ENCODE measurements around the gene TEAD1.

DNA sequence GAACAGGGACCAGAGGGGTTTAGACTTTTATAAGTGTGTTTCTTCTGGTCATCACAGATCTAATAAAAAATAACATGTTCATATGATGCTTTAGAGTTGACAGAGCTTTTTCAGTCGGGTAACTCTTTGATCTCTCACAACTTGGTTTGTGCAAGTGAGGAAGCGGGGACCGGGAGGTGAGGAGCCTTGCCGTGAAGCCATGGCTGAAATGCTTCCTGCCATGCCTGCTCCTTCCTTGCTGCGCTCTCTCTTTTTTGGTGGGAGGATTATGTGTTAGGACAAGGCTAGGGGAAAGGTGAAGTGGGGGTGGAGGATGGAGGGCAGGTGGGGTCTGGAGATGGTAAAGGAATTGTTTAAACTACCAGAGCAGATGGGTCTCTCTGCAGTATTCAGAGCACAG is 23.8 kb downstream of the TEAD1 start:
- TF ChIP-seq, protein P1, sequence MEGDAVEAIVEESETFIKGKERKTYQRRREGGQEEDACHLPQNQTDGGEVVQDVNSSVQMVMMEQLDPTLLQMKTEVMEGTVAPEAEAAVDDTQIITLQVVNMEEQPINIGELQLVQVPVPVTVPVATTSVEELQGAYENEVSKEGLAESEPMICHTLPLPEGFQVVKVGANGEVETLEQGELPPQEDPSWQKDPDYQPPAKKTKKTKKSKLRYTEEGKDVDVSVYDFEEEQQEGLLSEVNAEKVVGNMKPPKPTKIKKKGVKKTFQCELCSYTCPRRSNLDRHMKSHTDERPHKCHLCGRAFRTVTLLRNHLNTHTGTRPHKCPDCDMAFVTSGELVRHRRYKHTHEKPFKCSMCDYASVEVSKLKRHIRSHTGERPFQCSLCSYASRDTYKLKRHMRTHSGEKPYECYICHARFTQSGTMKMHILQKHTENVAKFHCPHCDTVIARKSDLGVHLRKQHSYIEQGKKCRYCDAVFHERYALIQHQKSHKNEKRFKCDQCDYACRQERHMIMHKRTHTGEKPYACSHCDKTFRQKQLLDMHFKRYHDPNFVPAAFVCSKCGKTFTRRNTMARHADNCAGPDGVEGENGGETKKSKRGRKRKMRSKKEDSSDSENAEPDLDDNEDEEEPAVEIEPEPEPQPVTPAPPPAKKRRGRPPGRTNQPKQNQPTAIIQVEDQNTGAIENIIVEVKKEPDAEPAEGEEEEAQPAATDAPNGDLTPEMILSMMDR (optimal IDR thresholded peaks at IDR 0.05 in 1 of 3, IDR thresholded peaks at IDR 0.05 in 1 of 3, conservative IDR thresholded peaks at IDR 0.05 in 1 of 3; ENCODE audit: extremely low read depth in 1 of 3, insufficient read depth in 2 of 3, low read length in 3 of 3): no peak
- no peak for TF ChIP-seq EZH2 (IDR thresholded peaks at IDR 0.05; ENCODE audit: low read length)
